Adrenal gland (tissue), 5 donors: ENCODE results near the gene KLKB1.

ENCODE experiments used
- POLR2A ChIP-seq, 2 donors: fragments of 450-650 bp; IDR thresholded peaks; one replicate each; pipeline ENCODE4 v1.6.1; 2017; ENCODE audit warnings: antibody characterized with exemption in 2 of 2, mild to moderate bottlenecking in 2 of 2, moderate library complexity in 1 of 2
- TF ChIP-seq, protein P1 (sequence below), 6 experiments: fragments of 450-650 bp in 4 of 6; fragments of 200-600 bp in 2 of 6; sonication (generic) in 1 of 6; IDR thresholded peaks; 1 replicate in 5 of 6; 2 replicates in 1 of 6; pipeline versions ENCODE4 v1.5.1 to v1.8.0; 2016 to 2021; ENCODE audit warnings: antibody characterized with exemption in 6 of 6, mild to moderate bottlenecking in 2 of 6, moderate library complexity in 1 of 6
- donor health status: DM: no; HTN: no; CAD: no.

DNA sequence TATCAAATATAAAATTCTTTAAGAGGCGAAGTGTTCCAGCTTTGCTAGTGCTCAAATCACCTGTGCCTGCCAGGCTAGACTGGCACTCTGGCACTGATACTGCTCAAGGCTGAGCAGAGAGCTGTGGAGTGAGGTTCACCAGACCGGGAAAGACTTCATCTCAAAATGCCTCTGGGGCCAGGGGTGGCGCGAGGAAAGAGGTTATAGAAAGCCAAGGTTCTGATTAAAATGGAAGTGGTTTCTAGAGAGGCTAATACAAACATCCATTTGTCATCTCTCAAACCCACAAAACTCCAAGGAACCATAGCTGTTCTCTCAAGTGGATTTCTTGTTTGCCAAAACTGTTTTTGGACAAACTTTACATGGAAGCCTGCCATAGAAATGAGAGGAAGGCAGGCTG, 80.2 kb downstream of the KLKB1 start:
- TF ChIP-seq, protein P1, sequence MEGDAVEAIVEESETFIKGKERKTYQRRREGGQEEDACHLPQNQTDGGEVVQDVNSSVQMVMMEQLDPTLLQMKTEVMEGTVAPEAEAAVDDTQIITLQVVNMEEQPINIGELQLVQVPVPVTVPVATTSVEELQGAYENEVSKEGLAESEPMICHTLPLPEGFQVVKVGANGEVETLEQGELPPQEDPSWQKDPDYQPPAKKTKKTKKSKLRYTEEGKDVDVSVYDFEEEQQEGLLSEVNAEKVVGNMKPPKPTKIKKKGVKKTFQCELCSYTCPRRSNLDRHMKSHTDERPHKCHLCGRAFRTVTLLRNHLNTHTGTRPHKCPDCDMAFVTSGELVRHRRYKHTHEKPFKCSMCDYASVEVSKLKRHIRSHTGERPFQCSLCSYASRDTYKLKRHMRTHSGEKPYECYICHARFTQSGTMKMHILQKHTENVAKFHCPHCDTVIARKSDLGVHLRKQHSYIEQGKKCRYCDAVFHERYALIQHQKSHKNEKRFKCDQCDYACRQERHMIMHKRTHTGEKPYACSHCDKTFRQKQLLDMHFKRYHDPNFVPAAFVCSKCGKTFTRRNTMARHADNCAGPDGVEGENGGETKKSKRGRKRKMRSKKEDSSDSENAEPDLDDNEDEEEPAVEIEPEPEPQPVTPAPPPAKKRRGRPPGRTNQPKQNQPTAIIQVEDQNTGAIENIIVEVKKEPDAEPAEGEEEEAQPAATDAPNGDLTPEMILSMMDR (IDR thresholded peaks at IDR 0.05) = no peak
- TF ChIP-seq POLR2A (IDR thresholded peaks at IDR 0.05) = no peak
